Mucosa of stomach (tissue), 1 donor: ENCODE results near the gene TNFAIP2.
"Not testable (repeated sequence)": the region's sequence is repeated elsewhere in the genome, so short reads cannot be mapped to it uniquely, and the experiment has no call there.

Experiments used
- H3K27me3 ChIP-seq: one replicate; pipeline ENCODE4 v1.7.0; 2013; ENCODE audit warnings: mild to moderate bottlenecking, low read length; ENCODE audit not compliant: control insufficient read depth, insufficient read depth
- H3K36me3 ChIP-seq: one replicate; pipeline ENCODE4 v1.7.0; 2013; ENCODE audit warnings: low read length; ENCODE audit not compliant: control insufficient read depth, insufficient read depth
- H3K4me1 ChIP-seq: one replicate; pipeline ENCODE4 v1.7.0; 2013; ENCODE audit warnings: mild to moderate bottlenecking, low read length; ENCODE audit not compliant: control insufficient read depth, insufficient read depth
- H3K4me3 ChIP-seq: one replicate; pipeline ENCODE4 v1.7.0; 2013; ENCODE audit warnings: low read length
- H3K9ac ChIP-seq: one replicate; pipeline ENCODE4 v1.7.0; 2013; ENCODE audit warnings: mild to moderate bottlenecking, low read length, moderate library complexity
- H3K9me3 ChIP-seq: one replicate; pipeline ENCODE4 v1.7.0; 2013; ENCODE audit warnings: mild to moderate bottlenecking, low read length, moderate library complexity; ENCODE audit not compliant: control insufficient read depth
- donor health status: Pancreatic carcinoma.

TNFAIP2 gene

GRCh38 chr14:103165323-103165722, 42.1 kb downstream of the TNFAIP2 start:
- H3K36me3 ChIP-seq = no peaks in the 10 kb centered on the region
- H3K4me3 ChIP-seq = no peak overlapping the region
- no peaks in the 10 kb centered on the region for H3K4me1 ChIP-seq
- H3K9me3 ChIP-seq = no peaks in the 10 kb centered on the region
- H3K9ac ChIP-seq = no peak overlapping the region
- H3K27me3 ChIP-seq = no peaks in the 10 kb centered on the region

- Histone ChIP-seq H3K27me3 (no peaks in the 10 kb centered on the region), H3K36me3 (no peaks in the 10 kb centered on the region), H3K4me3 (no peak overlapping the region)
These were observed 46.7 kb downstream of the TNFAIP2 start for GRCh38 chr14:103169954-103170353.

GRCh38 chr14:103171206-103171605, 47.9 kb downstream of the TNFAIP2 start:
- H3K4me3 ChIP-seq, H3K9ac ChIP-seq, H3K4me1 ChIP-seq, H3K36me3 ChIP-seq, H3K27me3 ChIP-seq, H3K9me3 ChIP-seq: not testable (repeated sequence)

More at GRCh38 chr14:103169954-103170353, 46.7 kb downstream of the TNFAIP2 start:
- no peak overlapping the region for H3K9ac ChIP-seq
- no peaks in the 10 kb centered on the region for H3K4me1 ChIP-seq
- no peaks in the 10 kb centered on the region for H3K9me3 ChIP-seq

- Histone ChIP-seq H3K36me3 (no peaks in the 10 kb centered on the region), H3K27me3 (no peaks in the 10 kb centered on the region), H3K9ac (no peak overlapping the region), H3K4me1 (no peaks in the 10 kb centered on the region), H3K9me3 (no peaks in the 10 kb centered on the region), H3K4me3 (no peak overlapping the region)
These were observed 49.7 kb downstream of the TNFAIP2 start for GRCh38 chr14:103172921-103173320.

- not testable (repeated sequence) for H3K9me3 ChIP-seq, H3K27me3 ChIP-seq, H3K4me1 ChIP-seq, H3K9ac ChIP-seq, H3K4me3 ChIP-seq, H3K36me3 ChIP-seq
These were observed 50.6 kb downstream of the TNFAIP2 start for GRCh38 chr14:103173887-103174286.

GRCh38 chr14:103176176-103176575, 52.9 kb downstream of the TNFAIP2 start:
- H3K4me3 ChIP-seq, H3K9ac ChIP-seq, H3K36me3 ChIP-seq, H3K27me3 ChIP-seq, H3K9me3 ChIP-seq, H3K4me1 ChIP-seq: not testable (repeated sequence)

- Histone ChIP-seq H3K27me3 (no peaks in the 10 kb centered on the region), H3K4me1 (no peaks in the 10 kb centered on the region), H3K36me3 (no peaks in the 10 kb centered on the region), H3K9me3 (no peaks in the 10 kb centered on the region), H3K9ac (no peak overlapping the region), H3K4me3 (no peak overlapping the region)
These were observed 54.1 kb downstream of the TNFAIP2 start for GRCh38 chr14:103177376-103177775.

- Histone ChIP-seq H3K36me3 (no peaks in the 10 kb centered on the region), H3K9me3 (no peaks in the 10 kb centered on the region), H3K27me3 (no peaks in the 10 kb centered on the region), H3K4me1 (no peaks in the 10 kb centered on the region), H3K9ac (no peak overlapping the region), H3K4me3 (no peak overlapping the region)
These were observed 55.3 kb downstream of the TNFAIP2 start for GRCh38 chr14:103178521-103178920.

GRCh38 chr14:103179094-103179493, 55.8 kb downstream of the TNFAIP2 start:
- no peaks in the 10 kb centered on the region for H3K27me3 ChIP-seq
- H3K4me3 ChIP-seq = no peak overlapping the region

GRCh38 chr14:103180331-103180730, 57.1 kb downstream of the TNFAIP2 start:
- Histone ChIP-seq H3K4me3 (no peak overlapping the region), H3K9ac (no peak overlapping the region), H3K9me3 (no peaks in the 10 kb centered on the region), H3K4me1 (no peaks in the 10 kb centered on the region), H3K27me3 (no peaks in the 10 kb centered on the region), H3K36me3 (no peaks in the 10 kb centered on the region)

More at GRCh38 chr14:103179094-103179493, 55.8 kb downstream of the TNFAIP2 start:
- Histone ChIP-seq H3K36me3 (no peaks in the 10 kb centered on the region), H3K9ac (no peak overlapping the region), H3K9me3 (no peaks in the 10 kb centered on the region), H3K4me1 (no peaks in the 10 kb centered on the region)

GRCh38 chr14:103184046-103184445, 60.8 kb downstream of the TNFAIP2 start:
- Histone ChIP-seq H3K9ac (no peak overlapping the region), H3K36me3 (no peaks in the 10 kb centered on the region), H3K9me3 (no peaks in the 10 kb centered on the region), H3K4me3 (no peak overlapping the region), H3K4me1 (peaks cover 14% of the 10 kb centered on the region), H3K27me3 (peaks cover 9% of the 10 kb centered on the region)

- Histone ChIP-seq H3K4me1 (peaks cover 14% of the 10 kb centered on the region), H3K27me3 (peaks cover 9% of the 10 kb centered on the region), H3K36me3 (no peaks in the 10 kb centered on the region), H3K9ac (no peak overlapping the region), H3K4me3 (no peak overlapping the region), H3K9me3 (no peaks in the 10 kb centered on the region)
These were observed 62.1 kb downstream of the TNFAIP2 start for GRCh38 chr14:103185051-103186029.
